AG20443 (cell line): ENCODE measurements around the gene GSG1.
"Not testable (repeated sequence)": the region's sequence is repeated elsewhere in the genome, so short reads cannot be mapped to it uniquely, and the experiment has no call there.

ENCODE experiments used
- DNase-seq: peaks from one replicate; pipeline ENCODE4 v3.0.0; 2012; ENCODE audit warnings: low spot score, mixed read lengths

The GSG1 gene

DNA sequence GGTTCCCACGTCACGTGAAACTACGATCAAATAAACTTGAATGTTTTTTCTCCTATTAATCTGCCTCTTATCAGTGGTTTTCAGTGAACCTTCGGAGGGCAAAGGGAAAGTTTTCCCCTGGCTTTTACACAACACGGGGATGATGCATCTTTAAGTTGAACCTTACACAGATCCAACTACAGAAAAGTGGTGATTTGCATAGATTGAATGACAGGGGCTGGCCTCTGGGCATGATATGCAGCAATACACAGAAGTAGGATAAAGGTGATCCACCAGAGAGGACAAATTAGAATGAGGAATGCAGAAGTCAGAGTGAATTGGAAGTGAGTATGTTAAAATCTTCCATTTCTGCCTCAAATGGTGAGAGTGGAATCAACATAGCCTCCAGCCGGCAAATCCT is 11.6 kb downstream of the GSG1 start:
- no peak for DNase-seq

DNA sequence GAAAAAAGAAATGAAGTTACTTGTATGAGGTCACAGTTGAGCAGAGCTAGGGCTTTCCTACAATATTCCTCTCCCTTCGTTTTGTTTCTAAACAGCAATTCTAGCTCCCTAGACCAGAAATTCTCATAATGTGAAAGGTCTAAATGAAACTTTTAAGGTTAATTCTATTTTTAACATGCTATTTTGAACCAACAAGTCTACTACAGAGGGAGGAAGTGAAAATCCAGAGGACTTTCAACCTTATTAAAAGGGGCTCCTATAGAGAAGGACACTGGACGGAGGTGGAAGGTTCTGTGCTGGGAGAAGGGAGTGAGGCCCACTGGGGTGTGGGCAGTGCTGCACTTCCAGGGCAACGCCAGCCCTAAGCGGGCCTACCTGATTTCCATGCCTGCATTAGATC is 13.4 kb downstream of the GSG1 start:
- no peak for DNase-seq

DNA sequence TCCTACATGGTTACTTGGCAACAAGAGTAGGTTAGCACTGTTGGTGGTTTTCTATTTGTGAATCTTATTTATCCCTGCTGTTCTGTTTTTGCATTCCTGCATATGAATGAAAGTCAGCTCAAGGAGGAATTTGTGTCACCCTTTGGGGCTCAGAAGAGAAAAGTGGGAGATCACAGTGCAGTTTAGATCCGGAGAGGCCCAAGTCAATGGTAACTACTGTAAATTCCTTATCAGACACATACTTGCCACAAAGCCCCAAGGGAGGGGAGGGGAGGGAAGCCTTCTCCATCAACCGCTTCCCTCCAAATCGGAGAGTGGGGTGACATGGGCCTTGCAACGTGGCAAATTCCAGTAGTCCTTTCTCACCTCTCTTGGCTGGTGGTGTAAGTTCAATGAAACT is 15.0 kb downstream of the GSG1 start:
- DNase-seq, result no peak

DNA sequence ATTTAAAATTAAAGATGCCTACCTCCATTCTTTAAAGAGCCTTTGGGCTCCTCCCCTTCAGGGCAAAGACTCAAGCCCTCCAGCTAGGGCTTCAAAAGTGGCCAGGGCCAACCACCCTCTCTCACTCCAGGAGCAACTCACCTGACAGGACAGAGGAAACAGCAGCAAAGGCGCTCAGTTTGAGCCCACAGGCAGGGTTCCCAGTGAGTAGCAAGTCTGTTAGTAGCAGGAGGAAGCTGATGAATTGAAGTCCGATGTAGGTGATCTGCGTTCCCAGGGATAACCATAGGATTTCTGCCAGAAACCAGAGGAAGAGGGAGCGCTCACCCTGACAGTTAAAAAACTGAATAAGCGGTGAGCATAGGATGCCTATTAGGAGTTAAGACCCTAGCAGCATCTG is 15.7 kb downstream of the GSG1 start:
- DNase-seq, result no peak

DNA sequence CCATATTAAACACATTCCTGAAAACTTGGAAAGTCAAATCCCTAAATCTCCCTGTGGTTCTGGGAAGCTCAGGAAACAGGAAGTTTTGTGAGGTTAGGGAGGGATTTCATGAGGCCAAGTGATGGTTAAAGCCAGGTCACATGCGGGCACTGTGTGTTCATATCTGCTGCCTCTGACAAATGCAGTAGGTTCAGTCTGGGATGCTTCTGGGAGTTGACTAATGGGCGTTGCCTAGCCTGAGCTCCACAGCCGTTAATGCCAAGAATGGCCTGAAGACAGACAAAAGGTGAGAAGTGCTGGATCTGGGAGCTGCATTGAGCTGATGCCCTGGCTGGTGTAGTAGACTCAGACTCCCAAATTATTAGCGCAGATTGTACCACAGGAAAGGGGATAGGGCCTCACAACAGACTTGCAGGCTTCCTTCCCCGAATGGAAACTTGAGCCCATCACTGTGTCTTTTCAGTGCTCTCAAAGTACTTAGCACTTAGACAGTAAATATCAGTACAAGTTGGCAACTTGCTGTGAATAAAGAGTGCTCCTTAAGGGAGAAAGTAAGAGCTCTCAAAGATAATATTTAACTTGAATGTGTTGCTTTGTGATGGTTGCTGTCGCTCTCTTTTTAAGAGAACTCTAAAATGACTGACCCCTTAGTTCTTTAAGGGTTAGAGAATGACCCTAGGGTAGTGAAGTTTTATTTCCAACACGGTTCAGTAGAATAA is 17.3 kb downstream of the GSG1 start:
- DNase-seq, result no peak

DNA sequence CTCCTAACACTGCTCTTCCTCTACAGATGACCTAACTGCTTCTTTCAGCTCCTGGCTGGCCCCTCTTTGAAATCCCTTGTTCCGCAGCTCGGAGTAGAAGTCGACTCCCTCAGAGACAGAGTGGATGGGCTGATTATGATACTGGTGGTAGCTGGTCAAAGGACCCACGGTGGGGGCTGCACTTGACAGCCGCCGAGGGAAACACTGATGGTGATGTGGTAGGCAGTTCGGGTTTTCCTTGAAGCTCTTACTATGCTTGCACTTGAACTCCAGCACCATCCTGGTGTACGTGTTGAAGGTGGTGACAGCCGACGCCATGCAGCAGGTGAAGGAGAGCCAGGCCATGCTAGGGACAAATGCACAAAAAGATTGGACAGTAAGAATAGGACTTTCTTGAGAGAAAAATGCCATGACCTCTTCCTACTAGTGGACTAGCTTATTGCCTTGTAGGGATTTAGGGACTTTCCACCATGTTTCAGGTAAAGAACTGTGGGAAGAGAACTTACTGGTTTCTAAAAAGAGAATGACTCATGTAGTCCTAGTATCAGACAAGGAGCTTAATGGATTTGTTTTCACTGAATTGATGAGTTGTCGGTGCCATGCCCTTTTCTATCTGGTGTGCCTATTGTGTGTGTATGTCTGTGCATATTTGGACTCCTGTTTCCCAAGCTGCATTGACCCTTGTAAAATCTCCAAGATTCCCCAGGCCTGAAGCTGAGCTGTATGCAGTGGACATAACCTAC is 18.4 kb downstream of the GSG1 start:
- no peak for DNase-seq

DNA sequence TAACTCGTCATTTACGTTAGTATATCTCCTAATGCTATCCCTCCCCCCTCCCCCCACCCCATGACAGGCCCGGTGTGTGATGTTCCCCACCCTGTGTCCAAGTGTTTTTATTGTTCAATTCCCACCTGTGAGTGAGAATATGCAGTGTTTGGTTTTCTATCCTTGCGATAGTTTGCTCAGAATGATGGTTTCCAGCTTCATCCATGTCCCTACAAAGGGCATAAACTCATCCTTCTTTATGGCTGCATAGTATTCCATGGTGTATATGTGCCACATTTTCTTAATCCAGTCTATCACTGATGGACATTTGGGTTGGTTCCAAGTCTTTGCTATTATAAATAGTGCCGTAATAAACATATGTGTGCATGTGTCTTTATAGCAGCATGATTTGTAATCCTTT is 19.8 kb downstream of the GSG1 start:
- DNase-seq, result not testable (repeated sequence)

DNA sequence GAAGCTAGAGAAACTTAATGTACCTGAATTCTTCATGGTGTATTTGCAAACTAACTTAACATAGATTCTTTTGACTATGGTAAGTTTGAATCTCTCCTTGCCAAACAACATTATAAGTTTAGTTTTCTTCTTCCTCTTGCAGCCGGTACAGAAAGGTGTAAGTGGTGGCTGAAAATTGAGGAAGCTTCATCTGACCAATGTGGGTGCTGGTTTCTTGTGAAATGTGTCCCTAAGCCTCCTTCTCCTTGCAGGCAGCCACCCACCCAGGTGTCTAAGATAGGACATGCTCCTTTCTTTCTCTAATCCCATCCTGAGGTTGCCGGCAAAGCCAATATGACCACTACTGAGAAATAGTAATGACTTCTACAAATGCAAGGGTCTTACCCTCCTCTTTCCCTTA is 20.6 kb downstream of the GSG1 start:
- DNase-seq, result no peak

DNA sequence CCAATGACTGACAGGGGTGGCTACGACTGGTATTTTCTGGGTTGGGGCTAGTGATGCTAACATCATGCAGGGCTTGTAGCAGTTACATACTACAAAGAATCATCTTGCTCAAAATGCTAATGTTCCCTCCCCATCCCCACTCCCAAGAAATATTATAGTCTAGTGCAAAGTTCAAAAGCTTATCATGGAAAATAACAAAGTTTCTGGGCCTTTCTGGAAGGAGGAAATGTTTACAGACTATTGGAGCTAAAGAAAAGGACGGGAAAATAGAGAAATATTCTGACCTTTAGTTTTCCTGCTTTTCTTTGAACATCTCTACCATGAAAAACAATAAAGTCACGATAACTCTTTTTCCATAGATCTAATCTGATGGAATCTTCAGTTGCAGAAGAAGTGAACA is 23.2 kb downstream of the GSG1 start:
- no peak for DNase-seq

DNA sequence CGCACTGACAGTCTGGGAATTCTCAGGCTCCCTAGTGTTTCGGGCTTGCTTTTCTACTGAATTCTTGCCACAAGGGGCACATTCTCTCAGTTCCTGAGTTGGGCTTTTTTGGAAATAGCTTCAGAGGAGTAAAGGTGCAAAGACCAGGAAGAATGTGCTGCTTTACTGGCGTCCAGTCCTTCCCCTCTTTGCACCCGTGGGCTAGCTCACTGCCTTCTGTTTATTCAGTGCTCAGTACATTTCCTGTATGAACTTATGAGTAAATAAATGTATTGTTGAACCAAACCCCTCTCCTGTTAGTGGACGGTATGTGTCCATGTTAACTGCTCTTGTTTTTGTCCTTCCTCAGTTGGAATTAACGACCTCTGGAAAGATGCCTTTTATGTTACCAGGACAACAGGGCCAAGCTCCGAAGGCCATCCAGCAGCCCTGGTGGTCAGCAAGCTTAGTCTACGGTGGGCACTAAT is 24.0 kb downstream of the GSG1 start:
- no peak for DNase-seq

DNA sequence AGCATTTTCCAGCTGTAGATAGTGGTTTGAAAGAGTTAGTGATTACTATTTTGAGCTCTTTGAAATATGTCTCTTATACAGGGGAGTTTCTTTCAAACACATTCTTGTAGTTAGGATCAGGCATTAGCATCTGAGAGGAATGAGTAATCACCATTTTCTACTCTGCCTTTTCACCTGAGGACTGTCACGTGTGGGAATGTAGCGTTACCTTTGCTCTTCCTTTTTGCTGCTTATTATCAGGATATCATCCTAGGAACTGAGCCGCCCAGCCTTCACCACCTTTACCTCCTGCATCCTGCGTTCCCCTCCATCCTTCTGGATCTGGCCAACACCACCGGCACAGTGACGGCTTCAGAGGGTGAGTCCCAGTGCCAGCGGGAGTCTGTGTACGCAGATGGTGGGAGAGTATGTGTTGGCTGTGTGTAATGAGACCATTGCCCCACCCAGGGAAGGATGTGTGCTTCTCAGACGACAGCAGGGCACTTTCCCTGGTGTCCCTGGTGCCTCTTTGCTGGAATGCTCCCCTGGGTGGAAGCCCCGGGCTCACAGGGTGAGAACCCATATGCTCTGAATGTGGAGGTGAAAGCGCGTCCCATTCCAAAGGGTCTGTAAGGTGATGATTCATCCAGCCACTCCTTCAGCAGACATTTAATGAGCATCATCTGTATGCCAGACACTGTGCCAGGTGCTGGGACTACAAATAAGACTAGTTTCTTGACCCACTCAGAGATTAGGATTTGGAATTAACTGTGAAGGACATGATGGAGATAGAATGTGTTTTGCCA is 27.5 kb downstream of the GSG1 start:
- no peak for DNase-seq

DNA sequence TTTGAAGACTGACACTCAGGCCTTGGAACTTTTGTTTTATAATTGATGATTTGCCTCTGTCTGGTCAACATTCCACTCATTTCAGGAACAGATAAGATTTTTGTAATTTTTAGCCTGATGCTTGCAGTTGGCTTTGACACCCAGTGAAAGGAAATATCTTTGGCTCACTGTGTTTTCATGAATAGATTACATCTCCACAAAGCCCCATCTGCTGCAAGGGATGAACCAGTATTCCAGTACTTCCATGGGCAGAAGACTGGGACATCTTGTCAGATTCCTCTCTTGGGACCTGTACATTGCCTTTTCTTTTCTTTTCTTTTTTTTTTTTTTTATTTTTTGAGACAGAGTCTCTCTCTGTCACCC is 28.4 kb downstream of the GSG1 start:
- peak; percentile 27 for DNase-seq

DNA sequence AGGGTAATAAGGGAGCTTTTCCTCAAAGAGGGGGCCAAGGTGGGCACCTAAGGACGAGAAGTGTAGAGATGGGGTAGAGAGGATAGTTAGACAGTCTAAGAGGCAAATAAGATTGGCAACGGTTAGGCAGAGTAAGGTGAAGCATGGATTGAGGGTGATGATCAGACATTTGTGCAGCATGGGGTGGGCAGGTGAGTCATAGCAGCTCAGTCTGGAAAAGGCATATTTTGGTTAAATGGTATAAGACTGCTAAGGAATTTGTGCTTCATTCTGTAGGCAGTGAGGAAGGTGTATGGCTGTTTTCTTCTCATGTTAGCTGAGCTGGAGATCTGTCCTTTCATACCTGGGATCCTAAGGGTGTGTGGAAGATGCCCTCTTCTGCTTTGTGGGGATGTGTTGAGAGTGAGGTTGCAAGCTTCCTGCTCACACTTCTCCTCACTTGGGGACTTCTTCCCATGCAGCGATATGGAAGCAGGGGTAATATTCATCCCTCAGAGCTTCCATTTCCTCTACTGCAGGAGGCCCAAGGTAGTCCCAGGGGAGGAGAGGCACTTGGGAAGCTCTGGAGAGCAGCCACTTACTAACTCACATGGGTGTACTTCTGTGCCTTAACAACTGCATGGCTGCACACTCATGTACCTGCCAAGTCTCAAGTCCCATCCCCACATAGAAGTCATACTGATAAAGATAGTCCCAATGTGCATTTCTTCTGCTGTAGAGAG is 28.9 kb downstream of the GSG1 start:
- DNase-seq, result peak; percentile 42

DNA sequence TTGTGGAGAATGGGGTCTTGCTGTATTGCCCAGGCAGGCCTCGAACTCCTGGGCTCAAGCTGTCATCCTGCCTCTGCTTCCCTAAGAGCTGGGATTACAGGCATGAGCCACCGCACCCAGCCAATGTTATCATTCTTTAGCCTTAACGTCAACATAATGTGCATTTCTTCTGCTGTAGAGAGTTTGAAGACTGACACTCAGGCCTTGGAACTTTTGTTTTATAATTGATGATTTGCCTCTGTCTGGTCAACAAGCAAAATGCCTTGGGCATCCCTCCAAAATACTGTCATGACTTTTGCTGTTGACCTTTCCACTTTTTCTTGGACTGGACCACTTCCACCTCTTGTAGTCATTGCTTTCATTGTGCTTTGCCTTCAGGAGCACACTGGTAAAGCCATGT is 30.3 kb downstream of the GSG1 start:
- DNase-seq, result no peak

DNA sequence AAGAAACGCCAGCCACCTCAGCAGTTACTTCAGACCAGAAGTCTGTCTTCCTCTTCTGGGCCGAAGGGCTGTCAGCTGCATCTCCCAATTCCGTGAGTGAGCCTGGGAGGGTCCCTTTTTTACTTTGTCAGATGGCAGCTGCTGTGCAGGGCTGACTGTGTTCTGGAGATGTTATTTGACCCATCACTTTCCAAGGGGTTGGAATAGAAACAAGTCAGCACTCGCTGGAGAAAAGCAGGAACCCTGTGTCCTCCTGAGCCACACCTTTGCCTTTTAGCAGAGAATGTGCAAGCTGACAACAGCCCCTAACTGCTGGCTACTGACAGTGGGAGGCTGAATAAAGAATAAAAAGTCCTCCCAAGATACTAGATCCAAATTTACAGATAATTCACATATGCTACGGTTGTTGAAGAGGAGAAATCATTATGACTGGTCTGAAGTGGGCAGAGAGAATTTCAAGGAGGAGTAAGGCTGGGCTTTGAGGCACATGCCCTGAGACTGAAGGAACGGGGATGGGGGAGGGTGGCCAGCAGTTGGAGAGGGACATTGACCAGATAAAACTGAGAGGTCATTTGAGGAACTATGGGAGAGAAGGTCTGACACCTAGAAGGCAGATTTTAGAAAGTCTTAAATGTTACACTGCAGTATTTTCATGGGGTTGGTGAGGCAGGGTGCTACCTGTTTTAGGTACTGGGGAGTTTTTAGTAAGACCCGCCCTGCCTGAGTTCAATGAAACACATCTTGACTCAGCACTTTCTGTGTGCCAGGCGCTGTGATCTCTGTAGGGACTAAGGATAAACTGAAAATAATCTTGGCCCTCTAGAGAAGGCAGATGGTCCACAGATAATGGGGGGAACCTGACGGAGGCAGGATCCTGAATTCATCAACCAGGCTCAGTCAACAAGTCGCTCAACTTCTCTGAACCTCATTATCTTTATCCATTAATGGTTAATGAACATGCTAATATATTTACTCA is 31.9 kb downstream of the GSG1 start:
- DNase-seq, result no peak

DNA sequence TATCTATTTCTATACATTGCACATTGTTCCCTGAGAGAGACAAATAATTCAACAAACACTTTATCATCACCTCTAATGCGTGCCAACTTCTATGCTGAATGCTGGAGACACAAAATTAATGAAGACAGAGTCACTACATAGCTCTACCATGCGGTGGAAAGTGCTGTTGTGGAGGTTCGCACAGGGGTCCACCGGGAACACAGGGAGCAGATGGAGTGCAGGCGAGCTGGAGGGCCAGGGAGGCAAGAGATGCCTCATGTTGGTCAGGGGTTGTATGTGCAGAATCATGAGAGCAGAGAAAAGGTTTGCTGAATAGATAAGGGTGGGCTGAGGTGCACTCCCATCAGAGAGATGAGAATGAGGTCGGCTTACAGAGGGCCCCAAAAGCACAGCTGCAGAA is 34.1 kb downstream of the GSG1 start:
- no peak for DNase-seq

DNA sequence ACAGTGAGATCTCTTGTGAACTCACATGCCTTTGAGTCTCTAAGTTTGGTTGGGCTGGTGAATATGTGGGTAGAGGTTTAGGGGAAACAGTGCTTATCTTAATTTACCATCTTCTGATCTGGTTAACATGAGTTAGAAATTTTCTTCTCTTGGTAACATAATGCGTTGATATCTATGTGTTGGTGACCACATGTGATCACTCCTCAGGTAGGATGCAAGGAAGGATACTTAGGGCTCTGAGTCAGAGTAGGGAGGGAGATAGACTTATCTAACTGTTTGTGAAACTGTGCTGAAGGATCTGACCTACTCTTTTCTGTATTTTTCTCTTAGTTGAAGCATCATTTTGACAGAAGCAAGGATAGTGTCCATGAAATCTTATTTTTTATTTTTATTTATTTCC is 36.1 kb downstream of the GSG1 start:
- DNase-seq, result no peak

DNA sequence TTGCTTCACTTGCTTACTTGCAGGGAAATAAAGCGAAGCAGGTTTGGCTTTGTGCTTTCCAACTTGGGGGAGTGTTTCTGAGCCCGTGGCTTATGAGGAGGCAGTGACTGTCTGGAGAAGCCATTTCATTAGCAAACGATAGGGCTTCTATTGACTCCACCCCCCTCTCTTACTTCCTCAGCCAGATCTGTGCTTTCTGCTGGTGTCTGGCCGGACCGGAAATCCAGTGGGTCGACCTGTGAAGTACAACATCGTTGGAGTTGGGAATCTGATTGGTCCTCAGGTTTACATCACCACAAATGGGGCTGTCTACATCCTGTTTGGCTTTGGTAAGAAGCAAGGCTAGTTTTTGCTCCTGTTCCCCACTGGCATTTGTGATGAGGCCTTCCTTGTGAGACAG is 37.0 kb downstream of the GSG1 start:
- no peak for DNase-seq

DNA sequence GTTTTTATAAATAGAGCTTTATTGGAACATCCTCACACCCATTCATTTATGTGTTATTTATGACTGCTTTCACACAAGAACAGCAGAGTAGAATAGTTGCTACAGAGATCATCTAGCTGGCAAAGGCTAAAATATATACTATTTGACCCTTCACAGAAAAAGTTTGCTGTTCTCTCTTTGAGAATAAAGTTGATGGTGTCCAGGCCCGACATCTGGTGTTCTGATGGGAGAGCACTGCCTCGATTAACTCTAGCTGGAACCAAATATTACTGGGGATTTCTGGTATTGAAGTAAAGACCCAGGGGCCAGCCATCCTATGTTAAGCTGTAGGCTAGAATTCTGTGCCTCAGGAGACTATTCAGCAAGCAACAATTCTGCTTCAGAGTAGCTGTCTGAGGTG is 37.5 kb downstream of the GSG1 start:
- no peak for DNase-seq

DNA sequence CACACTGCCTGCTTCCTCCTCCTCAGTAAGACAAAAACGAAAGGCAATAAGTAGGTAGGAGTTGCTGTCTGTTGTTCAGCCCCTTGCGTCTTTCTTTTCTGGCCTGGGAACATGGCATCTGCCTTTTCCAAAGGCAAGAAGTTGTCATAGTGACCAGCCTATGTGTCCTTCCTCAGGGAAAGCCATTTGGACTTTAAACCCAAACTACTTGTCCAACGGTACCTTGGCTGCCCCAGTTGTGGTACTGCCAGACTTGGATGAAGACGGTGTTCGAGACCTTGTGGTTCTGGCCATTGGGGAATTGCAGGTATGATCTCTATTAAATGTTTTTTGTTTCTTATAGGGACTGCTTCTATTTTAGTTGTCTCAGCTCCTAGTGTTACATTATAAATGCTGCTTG is 40.8 kb downstream of the GSG1 start:
- DNase-seq, result no peak

DNA sequence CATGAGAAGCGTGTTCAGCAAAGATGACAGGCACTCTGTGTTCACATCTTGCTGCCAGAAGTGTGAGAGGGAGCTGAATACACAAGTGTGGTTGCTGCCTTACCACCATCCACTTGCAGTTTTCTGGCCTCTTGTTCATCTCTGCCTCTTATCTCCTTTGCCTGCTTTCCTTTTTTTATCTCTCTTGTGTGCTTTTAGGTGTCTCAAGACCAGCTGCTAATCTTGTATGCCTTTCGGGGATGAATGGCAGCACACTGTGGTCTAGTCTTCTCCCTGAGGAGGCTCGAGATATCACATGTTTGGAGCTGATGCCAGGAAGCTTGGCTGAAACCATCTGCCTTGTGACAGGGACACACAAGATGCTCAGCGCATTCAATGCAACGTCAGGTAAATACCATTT is 42.1 kb downstream of the GSG1 start:
- DNase-seq, result no peak
